Measurements from ENCODE around the gene FMO3.

FMO3 gene

DNA sequence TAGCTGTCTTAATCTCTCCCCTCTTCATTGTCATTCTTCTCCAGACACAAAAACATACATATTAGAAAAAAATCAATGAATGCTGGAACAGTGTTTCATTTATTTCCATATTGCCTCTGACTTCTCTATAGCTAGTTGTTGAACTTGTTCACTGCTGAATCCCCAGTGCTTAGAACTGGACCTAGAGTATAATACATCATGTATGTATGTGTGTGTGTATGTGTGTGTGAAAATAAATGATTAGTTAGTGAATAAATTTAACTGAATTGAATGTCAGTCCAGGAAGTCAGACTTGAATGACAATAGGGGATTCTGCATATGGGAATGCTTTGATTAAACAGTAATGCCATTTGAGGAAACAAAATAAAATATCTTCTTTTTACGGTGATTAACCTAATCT, 36.4 kb downstream of the FMO3 start:
- TF ChIP-seq TAF1 (IDR thresholded peaks at IDR 0.05; ENCODE audit: borderline replicate concordance, insufficient read depth, low read length) (no peak), REST (IDR thresholded peaks at IDR 0.05; ENCODE audit: insufficient read depth in 1 of 2, low read depth in 2 of 2, low read length in 2 of 2) (no peak), FOXP2 (optimal IDR thresholded peaks at IDR 0.05; ENCODE audit: borderline replicate concordance, extremely low read depth, extremely low read length, insufficient read depth) (no peak), POLR2AphosphoS5 (IDR thresholded peaks at IDR 0.05; ENCODE audit: low read depth, low read length) (no peak), SIN3A (IDR thresholded peaks at IDR 0.05; ENCODE audit: borderline replicate concordance, insufficient read depth, low read length) (no peak)

- TF ChIP-seq REST (IDR thresholded peaks at IDR 0.05; ENCODE audit: insufficient read depth in 1 of 2, low read depth in 2 of 2, low read length in 2 of 2) (no peak), POLR2AphosphoS5 (IDR thresholded peaks at IDR 0.05; ENCODE audit: low read depth, low read length) (no peak), SIN3A (IDR thresholded peaks at IDR 0.05; ENCODE audit: borderline replicate concordance, insufficient read depth, low read length) (no peak), FOXP2 (optimal IDR thresholded peaks at IDR 0.05; ENCODE audit: borderline replicate concordance, extremely low read depth, extremely low read length, insufficient read depth) (no peak), TAF1 (IDR thresholded peaks at IDR 0.05; ENCODE audit: borderline replicate concordance, insufficient read depth, low read length) (no peak)
These were observed 36.8 kb downstream of the FMO3 start for GRCh38 chr1:171127501-171127900.

DNA sequence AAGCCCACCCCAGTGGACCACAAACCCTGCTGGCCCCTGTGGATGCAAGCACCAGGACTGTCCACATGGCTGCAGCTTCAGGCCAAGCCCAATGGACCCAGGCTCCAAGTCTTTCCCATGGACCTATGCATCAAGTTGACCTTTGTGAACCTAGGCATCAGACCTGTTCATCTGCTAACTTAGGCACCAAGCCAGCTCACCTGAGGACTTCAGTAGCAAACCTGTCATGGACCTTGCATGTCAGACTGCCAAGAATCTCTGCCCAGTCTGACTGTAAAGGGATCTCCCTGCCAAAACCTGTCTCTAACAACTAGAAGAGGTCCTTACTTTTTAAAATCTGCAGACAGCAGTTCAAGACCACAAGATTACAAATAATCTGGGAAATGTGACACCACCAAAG, 37.8 kb downstream of the FMO3 start:
- TF ChIP-seq POLR2AphosphoS5 (IDR thresholded peaks at IDR 0.05; ENCODE audit: low read depth, low read length) (no peak), REST (IDR thresholded peaks at IDR 0.05; ENCODE audit: insufficient read depth in 1 of 2, low read depth in 2 of 2, low read length in 2 of 2) (no peak), SIN3A (IDR thresholded peaks at IDR 0.05; ENCODE audit: borderline replicate concordance, insufficient read depth, low read length) (no peak), TAF1 (IDR thresholded peaks at IDR 0.05; ENCODE audit: borderline replicate concordance, insufficient read depth, low read length) (no peak), FOXP2 (optimal IDR thresholded peaks at IDR 0.05; ENCODE audit: borderline replicate concordance, extremely low read depth, extremely low read length, insufficient read depth) (no peak)

- TF ChIP-seq FOXP2 (optimal IDR thresholded peaks at IDR 0.05; ENCODE audit: borderline replicate concordance, extremely low read depth, extremely low read length, insufficient read depth) (no peak), POLR2AphosphoS5 (IDR thresholded peaks at IDR 0.05; ENCODE audit: low read depth, low read length) (no peak), REST (IDR thresholded peaks at IDR 0.05; ENCODE audit: insufficient read depth in 1 of 2, low read depth in 2 of 2, low read length in 2 of 2) (no peak), TAF1 (IDR thresholded peaks at IDR 0.05; ENCODE audit: borderline replicate concordance, insufficient read depth, low read length) (no peak), SIN3A (IDR thresholded peaks at IDR 0.05; ENCODE audit: borderline replicate concordance, insufficient read depth, low read length) (no peak)
These were observed 43.7 kb downstream of the FMO3 start for GRCh38 chr1:171134204-171134923.
